Activated B cell treated with CpG ODN at 0.5 μM for 24 hours (primary cell): ENCODE data around the gene RAPH1. TPM values are rescaled to one million over a fixed set of nuclear protein-coding genes. Genes with fewer than 3 reads are reported as not detected.

ENCODE experiments used
- ATAC-seq: fragments of 200-7000 bp; cut with Tn5 transposase; one replicate; pipeline ENCODE4 v1.10.0; 2021; ENCODE audit warnings: low read depth, mild to moderate bottlenecking, moderate library complexity
- CTCF ChIA-PET: fragments of 350-600 bp; sonication (Branson Sonifier 250); formaldehyde crosslinking; loops from one replicate; lab custom pipeline; 2021; ENCODE audit warnings: antibody characterized with exemption; lab: Charles Lee
- POLR2A ChIA-PET: fragments of 350-600 bp; sonication (Branson Sonifier 250); formaldehyde crosslinking; loops from one replicate; lab custom pipeline; 2021; ENCODE audit warnings: antibody characterized with exemption; lab: Charles Lee
- DNase-seq: peaks from one replicate; pipeline ENCODE4 v3.0.0; 2022
- H3K27ac Mint-ChIP-seq: one replicate; pipeline ENCODE4 v1.8.0; 2020; ENCODE audit warnings: mixed read lengths
- H3K27me3 Mint-ChIP-seq: one replicate; pipeline ENCODE4 v1.8.0; 2021; ENCODE audit warnings: mixed read lengths
- H3K36me3 Mint-ChIP-seq: one replicate; pipeline ENCODE4 v1.8.0; 2021; ENCODE audit warnings: low read depth, mixed read lengths
- H3K4me1 Mint-ChIP-seq: one replicate; pipeline ENCODE4 v1.8.0; 2021; ENCODE audit warnings: mixed read lengths
- H3K4me3 Mint-ChIP-seq: one replicate; pipeline ENCODE4 v1.8.0; 2020; ENCODE audit warnings: mild to moderate bottlenecking, mixed read lengths
- H3K9me3 Mint-ChIP-seq: one replicate; pipeline ENCODE4 v1.8.0; 2020; ENCODE audit warnings: mixed read lengths
- CTCF ChIP-seq: fragments of 200-600 bp; IDR thresholded peaks from one replicate; pipeline ENCODE4 v1.8.0; 2022; ENCODE audit warnings: antibody characterized with exemption, mild to moderate bottlenecking
- intact Hi-C: fragments of 100-400 bp; cut with micrococcal nuclease; formaldehyde crosslinking; loops from one replicate; pipeline ENCODE4 v1.15.1; 2024
- total RNA-seq: library from RNA; stranded (reverse); gene quantifications from 2 replicates; pipeline ENCODE4 v1.2.3, GENCODE V29; 2022

The RAPH1 gene
- total RNA-seq, 1 donor from 2014 or later = 0.11 TPM

GRCh38 chr2:203440671-203441070 is 94.4 kb downstream of the RAPH1 start:
- intact Hi-C loops = no loop called here
- no peaks in the 10 kb centered on the region for H3K27me3 Mint-ChIP-seq
- ATAC-seq (no peak), DNase-seq (no peak)
- ChIA-PET POLR2A (no interaction called here), CTCF (no interaction called here)
- no peak overlapping the region for H3K4me3 Mint-ChIP-seq
- no peaks in the 10 kb centered on the region for H3K4me1 Mint-ChIP-seq
- no peak for TF ChIP-seq CTCF
- H3K9me3 Mint-ChIP-seq = no peaks in the 10 kb centered on the region
- H3K27ac Mint-ChIP-seq = no peak overlapping the region
- H3K36me3 Mint-ChIP-seq = no peaks in the 10 kb centered on the region

- Mint-ChIP-seq H3K4me1 (no peaks in the 10 kb centered on the region), H3K27me3 (no peaks in the 10 kb centered on the region), H3K9me3 (no peaks in the 10 kb centered on the region), H3K27ac (no peak overlapping the region), H3K4me3 (no peak overlapping the region), H3K36me3 (no peaks in the 10 kb centered on the region)
- DNase-seq (no peak), ATAC-seq (no peak)
- CTCF ChIA-PET = no interaction called here
- no peak for TF ChIP-seq CTCF
- POLR2A ChIA-PET = no interaction called here
- intact Hi-C loops = no loop called here
These were observed 96.6 kb downstream of the RAPH1 start for GRCh38 chr2:203438528-203438927.

GRCh38 chr2:203437511-203437910 is 97.6 kb downstream of the RAPH1 start:
- TF ChIP-seq CTCF = no peak
- Mint-ChIP-seq H3K9me3 (no peaks in the 10 kb centered on the region), H3K36me3 (no peaks in the 10 kb centered on the region), H3K4me3 (no peak overlapping the region), H3K27me3 (no peaks in the 10 kb centered on the region), H3K27ac (no peak overlapping the region), H3K4me1 (no peaks in the 10 kb centered on the region)
- no peak for DNase-seq
- CTCF ChIA-PET = no interaction called here
- no peak for ATAC-seq
- intact Hi-C loops = no loop called here
- POLR2A ChIA-PET = no interaction called here

GRCh38 chr2:203436496-203436895 is 98.6 kb downstream of the RAPH1 start:
- DNase-seq (no peak), ATAC-seq (no peak)
- no peak overlapping the region for H3K4me3 Mint-ChIP-seq
- H3K27ac Mint-ChIP-seq = no peak overlapping the region
- no peak for TF ChIP-seq CTCF
- ChIA-PET POLR2A (no interaction called here), CTCF (no interaction called here)
- no peaks in the 10 kb centered on the region for H3K9me3 Mint-ChIP-seq
- no peaks in the 10 kb centered on the region for H3K4me1 Mint-ChIP-seq
- no peaks in the 10 kb centered on the region for H3K27me3 Mint-ChIP-seq
- H3K36me3 Mint-ChIP-seq = no peaks in the 10 kb centered on the region
- intact Hi-C loops = no loop called here

- no peak for ATAC-seq
- intact Hi-C loops = no loop called here
- Mint-ChIP-seq H3K36me3 (peaks cover 12% of the 10 kb centered on the region), H3K4me3 (no peak overlapping the region), H3K4me1 (no peaks in the 10 kb centered on the region), H3K27me3 (no peaks in the 10 kb centered on the region), H3K9me3 (no peaks in the 10 kb centered on the region), H3K27ac (no peak overlapping the region)
- DNase-seq = no peak
- no peak for TF ChIP-seq CTCF
- ChIA-PET CTCF (no interaction called here), POLR2A (no interaction called here)
These were observed 102.3 kb downstream of the RAPH1 start for GRCh38 chr2:203432811-203433210.
